Measurements from ENCODE around the gene NIM1K.
"Not testable (repeated sequence)": the region's sequence is repeated elsewhere in the genome, so short reads cannot be mapped to it uniquely, and the experiment has no call there.

DNA sequence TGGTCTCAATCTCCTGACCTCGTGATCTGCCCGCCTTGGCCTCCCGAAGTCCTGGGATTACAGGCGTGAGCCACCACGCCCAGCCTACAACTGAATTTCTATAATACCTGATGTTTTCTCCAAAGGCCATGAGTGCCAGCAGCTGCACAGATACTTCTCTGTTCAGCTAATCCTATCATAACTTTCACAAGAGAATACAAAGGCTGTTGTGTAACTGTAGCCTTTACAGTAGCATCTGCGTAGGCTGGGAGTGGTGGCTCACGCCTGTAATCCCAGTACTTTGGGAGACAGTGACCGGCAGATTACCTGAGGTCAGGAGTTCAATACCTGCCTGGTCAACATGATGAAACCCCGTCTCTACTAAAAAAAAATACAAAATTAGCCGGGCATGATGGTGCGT, 8.9 kb upstream of the NIM1K start:
- not testable (repeated sequence) for TF ChIP-seq POLR2A (IDR thresholded peaks at IDR 0.05; ENCODE audit: low read length); GATA1 (IDR thresholded peaks at IDR 0.05; ENCODE audit: low read depth, low read length)
